RWPE1 (cell line): Measurements from ENCODE around the gene KNG1.
A peak's percentile ranks its signal among the peaks of the same experiment; 100 is the strongest.

Experiments
- CTCF ChIA-PET: fragments of 350-600 bp; sonication (Branson Sonifier 250); formaldehyde crosslinking; extraction: SDS; loops from one replicate; lab custom pipeline; 2021; lab: Yijun Ruan, JAX
- POLR2A ChIA-PET: fragments of 400-600 bp; formaldehyde crosslinking; extraction: SDS; loops from one replicate; lab custom pipeline; 2020; ENCODE audit warnings: antibody characterized with exemption; ENCODE audit not compliant: low non-redundant PET; lab: Yijun Ruan, JAX
- DNase-seq: peaks from one replicate; pipeline ENCODE4 v3.0.0; 2012; ENCODE audit warnings: low spot score
- H3K27ac ChIP-seq: fragments of 450-650 bp; 2 replicates; pipeline ENCODE4 v1.5.1; 2017
- TF ChIP-seq, protein P1 (sequence below): fragments of 450-650 bp; conservative IDR thresholded peaks from 2 replicates; pipeline ENCODE4 v1.5.1; 2017; ENCODE audit warnings: low read depth, mild to moderate bottlenecking

KNG1 gene

DNA sequence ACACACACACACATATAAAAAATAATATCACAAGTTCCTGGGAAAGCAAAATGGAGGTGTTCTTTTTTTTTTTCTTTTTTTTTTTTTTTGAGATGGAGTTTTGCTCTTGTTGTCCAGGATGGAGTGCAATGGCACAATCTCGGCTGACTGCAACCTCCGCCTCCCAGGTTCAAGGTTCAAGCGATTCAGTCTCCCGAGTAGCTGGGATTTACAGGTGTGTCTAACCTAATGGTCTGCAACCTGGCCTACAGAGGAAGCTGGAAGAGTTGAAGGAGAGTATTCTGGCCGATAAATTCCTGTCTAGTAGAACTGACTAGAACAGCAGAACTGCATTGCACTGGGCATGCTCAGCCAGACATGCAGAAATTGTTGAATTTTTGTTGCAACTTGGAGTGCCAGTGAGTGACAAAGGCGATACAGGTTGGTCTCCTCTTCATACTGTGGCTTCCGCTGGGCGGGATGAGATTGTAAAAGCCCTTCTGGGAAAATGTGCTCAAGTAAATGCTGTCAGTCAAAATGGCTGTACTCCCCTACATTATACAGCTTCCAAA is 43.8 kb downstream of the KNG1 start:
- ChIA-PET CTCF (interaction anchor here (0.6 to 0.7 kb wide), 2 partner anchors 220 to 806 kb away, joined by 3 to 7 read pairs; no protein-coding TSS in a partner anchor), POLR2A (interaction anchor here (0.7 kb wide), 1 partner anchor 40 kb away, joined by 3 read pairs; no protein-coding TSS in a partner anchor)
- no peak for DNase-seq
- TF ChIP-seq, protein P1, sequence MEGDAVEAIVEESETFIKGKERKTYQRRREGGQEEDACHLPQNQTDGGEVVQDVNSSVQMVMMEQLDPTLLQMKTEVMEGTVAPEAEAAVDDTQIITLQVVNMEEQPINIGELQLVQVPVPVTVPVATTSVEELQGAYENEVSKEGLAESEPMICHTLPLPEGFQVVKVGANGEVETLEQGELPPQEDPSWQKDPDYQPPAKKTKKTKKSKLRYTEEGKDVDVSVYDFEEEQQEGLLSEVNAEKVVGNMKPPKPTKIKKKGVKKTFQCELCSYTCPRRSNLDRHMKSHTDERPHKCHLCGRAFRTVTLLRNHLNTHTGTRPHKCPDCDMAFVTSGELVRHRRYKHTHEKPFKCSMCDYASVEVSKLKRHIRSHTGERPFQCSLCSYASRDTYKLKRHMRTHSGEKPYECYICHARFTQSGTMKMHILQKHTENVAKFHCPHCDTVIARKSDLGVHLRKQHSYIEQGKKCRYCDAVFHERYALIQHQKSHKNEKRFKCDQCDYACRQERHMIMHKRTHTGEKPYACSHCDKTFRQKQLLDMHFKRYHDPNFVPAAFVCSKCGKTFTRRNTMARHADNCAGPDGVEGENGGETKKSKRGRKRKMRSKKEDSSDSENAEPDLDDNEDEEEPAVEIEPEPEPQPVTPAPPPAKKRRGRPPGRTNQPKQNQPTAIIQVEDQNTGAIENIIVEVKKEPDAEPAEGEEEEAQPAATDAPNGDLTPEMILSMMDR, result no peak
- no peak overlapping the region for H3K27ac ChIP-seq

DNA sequence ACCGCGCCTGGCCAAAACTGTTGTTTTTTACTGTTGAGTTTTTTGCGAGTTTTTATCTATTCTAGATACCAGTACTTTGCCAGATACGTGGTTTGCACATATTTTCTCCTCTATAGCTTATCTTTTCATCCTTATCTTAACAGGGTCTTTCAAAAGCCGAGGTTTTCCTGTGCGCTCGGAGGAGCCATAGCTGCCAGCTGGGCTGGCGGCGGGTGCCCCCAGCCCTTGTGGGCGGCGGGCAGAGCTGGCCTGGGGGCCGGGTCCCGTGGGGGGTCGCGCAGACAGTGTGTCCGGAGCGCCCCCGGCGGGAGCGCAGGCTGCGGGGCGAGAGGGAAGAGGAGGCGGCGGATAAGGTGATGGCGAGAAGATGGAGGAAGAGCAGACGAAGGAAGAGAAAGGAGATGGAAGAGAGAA is 55.1 kb downstream of the KNG1 start:
- no peak overlapping the region for H3K27ac ChIP-seq
- ChIA-PET CTCF (interaction anchor here (1.5 to 1.8 kb wide), 2 partner anchors 49 to 155 kb away, joined by 4 to 6 read pairs; no protein-coding TSS in a partner anchor), POLR2A (no interaction called here)
- TF ChIP-seq, protein P1, result no peak
- DNase-seq, result no peak

- TF ChIP-seq, protein P1, result no peak
- H3K27ac ChIP-seq, result no peak overlapping the region
- no peak for DNase-seq
- ChIA-PET POLR2A (no interaction called here), CTCF (interaction anchor here (0.6 to 1.8 kb wide), 3 partner anchors 49 to 790 kb away, joined by 3 to 6 read pairs (median 4); no protein-coding TSS in a partner anchor)
These were observed 55.7 kb downstream of the KNG1 start for GRCh38 chr3:186772701-186773417.

DNA sequence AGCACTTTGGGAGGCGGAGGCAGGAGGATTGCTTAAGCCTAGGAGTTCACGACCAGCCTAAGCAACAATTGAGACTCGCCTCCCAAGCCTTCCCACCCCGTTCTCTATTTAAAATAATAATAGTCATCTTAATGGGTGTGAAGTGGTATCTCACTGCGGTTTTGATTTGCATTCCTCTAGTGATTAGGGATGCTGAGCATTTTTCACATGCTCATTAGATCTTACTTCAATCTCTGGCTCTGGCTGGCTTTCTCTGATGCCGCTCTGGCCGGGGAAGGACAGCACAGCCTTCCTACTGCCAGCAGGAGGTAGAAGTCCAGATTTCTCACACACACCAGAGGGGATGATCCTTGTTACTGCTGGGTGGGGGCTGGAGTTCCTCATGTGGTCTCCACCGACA is 58.8 kb downstream of the KNG1 start:
- no peak overlapping the region for H3K27ac ChIP-seq
- POLR2A ChIA-PET, result no interaction called here
- TF ChIP-seq, protein P1, result no peak
- CTCF ChIA-PET, result no interaction called here
- DNase-seq, result no peak

- DNase-seq, result no peak
- POLR2A ChIA-PET, result no interaction called here
These were observed 62.0 kb downstream of the KNG1 start for GRCh38 chr3:186779204-186779603.

DNA sequence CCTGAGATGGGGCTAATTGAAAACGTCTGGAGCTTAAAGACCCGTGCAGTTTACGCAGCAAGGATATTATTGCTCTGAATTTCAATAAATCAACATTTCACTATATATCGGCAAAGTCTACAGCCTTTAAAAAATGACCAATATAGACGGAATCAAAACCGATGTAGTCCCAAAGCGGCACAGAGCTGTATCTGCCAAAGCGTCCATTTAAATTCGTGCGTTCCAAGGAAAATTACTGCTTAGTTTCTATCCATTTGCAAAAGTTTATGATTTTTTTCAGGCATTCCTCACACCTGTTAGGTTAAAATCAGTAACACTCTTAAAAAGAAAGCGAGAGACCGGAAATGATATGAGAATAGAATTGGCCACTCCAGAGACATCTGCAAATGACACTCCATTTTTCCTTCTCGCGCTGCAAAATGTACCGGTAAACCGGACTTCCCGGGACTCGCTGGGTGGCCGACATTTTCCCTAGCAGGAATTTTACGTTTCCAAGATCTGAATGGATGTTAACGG is 65.4 kb downstream of the KNG1 start:
- no peak for DNase-seq
- ChIA-PET POLR2A (interaction anchor here (0.8 to 1.9 kb wide), 2 partner anchors 166 to 212 kb away, joined by 3 to 9 read pairs; partner anchors contain the start of gene DNAJB11), CTCF (interaction anchor here (0.8 to 2.0 kb wide), 3 partner anchors 166 to 168 kb away, joined by 3 to 12 read pairs (median 3); no protein-coding TSS in a partner anchor)
- peak overlapping the region; percentile 96 for H3K27ac ChIP-seq
- TF ChIP-seq, protein P1, result no peak

More at GRCh38 chr3:186779204-186779603, 62.0 kb downstream of the KNG1 start:
- CTCF ChIA-PET, result interaction anchor here (0.6 kb wide), 1 partner anchor 748 kb away, joined by 4 read pairs; no protein-coding TSS in a partner anchor
- TF ChIP-seq, protein P1, result no peak
- no peak overlapping the region for H3K27ac ChIP-seq
